ENCODE measurements around the gene HIVEP1.
"Not testable (repeated sequence)": the region's sequence is repeated elsewhere in the genome, so short reads cannot be mapped to it uniquely, and the experiment has no call there.

The HIVEP1 gene

DNA sequence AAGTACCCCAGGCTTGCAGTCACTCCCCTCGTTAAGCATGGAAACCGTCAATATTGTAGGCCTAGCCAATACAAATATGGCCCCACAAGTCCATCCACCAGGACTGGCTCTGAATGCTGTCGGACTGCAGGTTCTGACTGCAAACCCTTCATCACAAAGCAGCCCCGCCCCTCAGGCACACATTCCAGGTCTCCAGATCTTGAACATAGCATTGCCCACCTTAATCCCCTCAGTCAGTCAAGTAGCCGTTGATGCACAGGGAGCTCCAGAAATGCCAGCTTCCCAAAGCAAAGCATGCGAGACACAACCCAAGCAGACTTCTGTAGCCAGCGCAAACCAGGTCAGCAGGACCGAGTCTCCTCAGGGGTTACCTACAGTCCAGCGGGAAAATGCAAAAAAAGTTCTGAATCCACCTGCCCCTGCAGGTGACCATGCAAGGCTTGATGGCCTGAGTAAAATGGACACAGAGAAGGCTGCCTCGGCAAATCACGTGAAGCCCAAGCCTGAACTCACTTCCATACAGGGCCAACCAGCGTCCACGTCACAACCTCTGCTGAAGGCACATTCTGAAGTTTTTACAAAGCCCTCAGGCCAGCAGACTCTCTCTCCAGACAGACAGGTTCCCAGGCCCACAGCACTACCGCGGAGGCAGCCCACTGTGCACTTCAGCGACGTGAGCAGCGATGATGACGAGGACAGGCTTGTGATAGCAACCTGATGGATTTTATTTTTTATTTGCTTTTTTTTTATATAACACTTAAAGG, 151.8 kb downstream of the HIVEP1 start:
- DNase-seq: no peak

DNA sequence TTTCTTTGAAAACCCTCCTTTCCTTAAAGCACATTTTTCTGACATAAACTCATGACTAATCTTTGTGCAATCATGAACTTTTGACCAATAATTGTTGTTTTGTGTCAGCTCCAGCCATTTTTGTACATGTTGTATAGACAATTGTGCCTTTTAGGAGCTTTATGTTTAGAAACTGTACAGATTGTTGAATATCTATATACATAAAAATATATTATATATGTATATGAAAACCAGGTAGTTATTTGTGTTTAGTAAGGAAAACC, 152.3 kb downstream of the HIVEP1 start:
- DNase-seq: no peak

DNA sequence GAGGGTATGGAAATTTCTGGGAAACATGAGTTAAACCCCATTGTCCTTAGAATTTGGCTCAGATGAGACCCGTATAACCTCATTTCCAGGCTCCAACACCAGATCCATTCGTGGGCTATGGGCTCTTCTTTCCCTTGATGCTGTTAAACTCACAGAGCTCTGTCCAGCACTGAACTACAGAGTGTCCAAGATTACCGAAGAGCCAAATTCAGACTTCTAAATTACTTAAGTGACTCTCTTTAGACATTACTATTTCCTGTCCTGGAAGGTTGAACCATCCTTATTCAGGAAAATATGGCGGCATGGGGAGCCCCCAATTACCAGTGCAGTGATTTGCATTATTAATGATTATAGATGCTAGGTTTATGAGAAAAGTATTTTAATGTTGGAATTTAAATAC, 153.2 kb downstream of the HIVEP1 start:
- no peak for DNase-seq

DNA sequence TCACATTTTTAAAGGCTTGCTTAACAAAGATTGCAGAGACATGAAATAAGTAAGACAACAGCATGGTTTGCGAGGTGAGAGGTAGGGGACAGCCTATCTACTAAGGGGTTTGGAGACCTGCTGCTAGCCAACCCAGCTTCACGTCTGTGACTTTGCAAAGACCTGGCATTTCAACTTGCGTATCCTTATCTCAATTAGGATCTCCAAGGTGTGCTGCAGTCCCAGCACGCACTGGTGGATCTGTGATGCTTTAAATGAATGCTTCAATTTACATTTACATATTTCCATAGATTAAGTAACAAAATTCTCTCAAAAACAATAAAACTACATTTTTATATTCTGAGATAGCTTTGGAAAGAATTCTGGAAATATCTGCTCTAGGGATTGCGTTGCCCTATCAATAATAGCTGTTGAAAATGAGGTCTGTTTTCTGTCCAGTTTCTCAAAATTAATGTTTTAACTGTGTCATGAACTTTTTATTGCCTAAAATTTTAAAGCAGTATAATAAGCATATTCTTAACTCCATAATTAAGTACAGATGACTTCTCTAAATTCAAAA, 153.7 kb downstream of the HIVEP1 start:
- DNase-seq: no peak

DNA sequence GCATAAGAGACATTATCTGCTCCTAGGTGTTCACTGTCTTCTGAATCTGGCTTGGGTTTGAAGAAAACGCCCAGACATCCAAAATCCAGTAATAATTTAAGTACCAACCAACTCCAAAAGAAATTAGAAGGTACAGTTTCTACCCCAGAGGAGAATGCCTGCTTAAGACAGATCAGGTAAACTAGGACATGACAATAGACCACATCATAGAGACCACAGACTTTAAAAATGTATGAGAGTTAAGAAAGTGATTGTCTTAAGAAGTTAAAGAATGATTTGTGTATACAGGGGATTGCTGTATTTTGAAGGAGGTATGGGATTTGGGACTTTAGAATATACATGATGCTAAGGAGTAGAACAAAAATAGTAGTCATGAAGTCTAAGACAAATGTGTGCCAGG, 157.3 kb downstream of the HIVEP1 start:
- no peak for DNase-seq

DNA sequence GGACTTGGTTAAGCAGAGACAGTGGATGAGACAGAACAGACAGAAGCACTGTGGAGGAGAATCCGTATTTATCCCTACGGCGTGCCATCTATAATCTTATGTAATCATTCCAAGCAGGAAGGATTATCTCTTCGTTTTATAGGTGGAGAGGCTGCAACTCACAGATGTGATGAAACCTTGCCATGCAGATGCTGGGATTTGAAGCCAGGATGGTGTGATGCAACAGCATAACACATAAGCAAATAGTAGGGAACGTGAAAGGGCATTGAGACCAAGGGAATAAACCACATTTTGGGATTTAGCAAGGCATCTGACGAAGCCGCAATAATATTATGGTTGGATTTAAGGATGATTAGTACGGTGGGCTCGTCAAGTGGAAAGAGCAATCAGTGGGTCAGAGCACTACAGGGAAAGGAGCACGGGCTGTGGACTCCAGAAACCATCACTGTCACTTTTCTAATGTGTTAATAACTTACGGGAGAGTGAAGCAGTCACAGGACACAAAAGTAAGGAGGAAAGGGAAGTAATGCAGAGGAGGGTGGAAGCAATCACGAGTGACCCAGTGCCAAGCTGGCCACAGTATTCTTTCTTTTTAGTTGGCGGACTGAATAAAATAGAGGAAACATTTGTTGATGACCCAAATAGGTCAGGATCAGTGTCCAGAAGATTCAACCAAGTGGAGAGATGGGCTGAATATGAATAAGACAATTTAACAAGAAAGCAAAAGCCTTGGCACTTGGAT, 158.4 kb downstream of the HIVEP1 start:
- no peak for DNase-seq

DNA sequence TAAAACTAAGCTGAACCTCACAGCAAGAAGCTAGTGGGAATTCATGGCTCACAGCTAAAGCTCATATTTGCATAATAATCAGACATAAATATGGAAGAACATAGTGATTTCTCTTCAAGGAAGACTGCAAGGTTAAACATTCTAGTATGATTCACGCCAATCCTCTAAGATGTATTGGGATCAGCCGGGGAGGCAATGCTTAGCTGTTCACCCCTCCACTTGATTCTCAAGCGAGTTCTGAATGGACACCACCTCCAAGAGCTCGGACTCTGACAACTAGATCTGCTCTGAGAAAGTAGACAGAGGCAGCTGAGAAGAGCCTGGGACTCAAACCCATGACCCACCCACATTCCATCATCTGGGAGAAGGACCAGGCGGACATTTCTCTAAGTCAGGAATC, 159.6 kb downstream of the HIVEP1 start:
- DNase-seq: no peak

DNA sequence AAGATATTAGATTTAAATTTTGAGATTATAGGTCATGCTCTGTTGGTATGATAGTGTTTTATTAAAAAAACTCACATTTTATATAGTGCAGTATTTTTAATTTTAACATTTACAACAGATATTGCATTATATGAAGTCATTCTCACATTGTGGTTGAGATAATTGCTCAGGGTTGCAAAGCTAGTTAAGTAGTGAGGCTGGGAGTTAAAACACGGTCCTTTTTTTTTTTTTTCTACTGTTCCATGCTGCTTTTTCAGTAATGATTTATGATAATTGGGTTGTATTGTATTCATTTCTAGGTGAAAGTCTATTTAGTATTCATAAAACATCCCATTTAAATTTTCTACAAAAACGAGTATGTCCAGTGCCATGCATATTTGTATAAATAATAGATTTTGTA, 160.5 kb downstream of the HIVEP1 start:
- no peak for DNase-seq

DNA sequence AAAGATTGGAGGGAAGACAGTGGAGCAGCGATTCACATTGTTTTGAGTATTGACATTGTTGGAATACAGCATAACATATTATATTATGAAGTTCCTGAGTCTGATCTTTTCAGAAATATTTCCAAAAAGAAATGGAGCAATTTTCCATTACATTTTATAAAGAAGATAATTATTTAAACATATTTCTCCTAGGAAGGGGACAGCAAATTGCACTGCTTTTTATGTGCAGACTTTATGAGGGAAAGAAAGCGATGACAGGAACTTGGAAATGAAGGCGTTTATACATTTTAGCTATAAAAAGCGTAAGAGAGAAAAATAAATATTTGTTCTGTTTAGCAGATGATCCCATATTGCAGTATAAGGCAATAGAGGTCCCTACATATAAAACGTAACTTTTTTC, 161.1 kb downstream of the HIVEP1 start:
- no peak for DNase-seq

DNA sequence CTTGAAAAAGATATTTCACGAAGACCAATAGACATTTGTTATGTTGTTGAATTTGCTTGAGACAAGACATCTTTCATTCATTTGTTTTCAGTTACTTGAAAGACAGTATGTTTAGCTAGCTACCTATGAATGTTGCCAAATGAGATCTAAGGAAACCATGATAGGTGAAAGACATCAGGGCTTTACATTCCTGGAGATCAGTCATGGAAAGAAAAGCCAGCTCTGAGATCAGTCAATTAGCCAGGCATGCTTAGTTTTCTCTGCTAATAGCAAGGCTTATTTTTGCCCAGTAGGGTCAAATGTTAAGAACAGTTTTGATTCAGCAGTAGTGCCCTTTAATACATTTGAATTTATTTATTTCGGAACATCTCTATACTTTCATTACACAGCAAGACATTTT, 161.5 kb downstream of the HIVEP1 start:
- no peak for DNase-seq

DNA sequence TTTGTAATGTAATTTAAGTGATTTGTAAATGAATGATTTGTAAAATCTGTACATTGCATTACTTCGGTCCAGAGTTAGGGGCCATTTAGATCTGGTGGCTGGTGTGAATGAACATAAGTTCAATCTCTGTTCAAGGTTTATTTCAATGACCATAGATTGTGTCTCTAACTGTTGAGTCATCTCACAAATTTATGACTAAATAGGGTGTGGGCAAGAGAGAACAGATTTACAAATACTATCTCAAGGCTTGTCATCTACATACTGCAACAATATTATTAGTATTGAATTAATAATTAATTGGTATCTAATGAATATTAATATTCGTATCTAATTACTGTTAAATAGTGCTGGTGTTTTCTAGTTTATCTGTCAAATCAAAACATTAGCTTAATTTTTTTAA, 162.8 kb downstream of the HIVEP1 start:
- DNase-seq: no peak

DNA sequence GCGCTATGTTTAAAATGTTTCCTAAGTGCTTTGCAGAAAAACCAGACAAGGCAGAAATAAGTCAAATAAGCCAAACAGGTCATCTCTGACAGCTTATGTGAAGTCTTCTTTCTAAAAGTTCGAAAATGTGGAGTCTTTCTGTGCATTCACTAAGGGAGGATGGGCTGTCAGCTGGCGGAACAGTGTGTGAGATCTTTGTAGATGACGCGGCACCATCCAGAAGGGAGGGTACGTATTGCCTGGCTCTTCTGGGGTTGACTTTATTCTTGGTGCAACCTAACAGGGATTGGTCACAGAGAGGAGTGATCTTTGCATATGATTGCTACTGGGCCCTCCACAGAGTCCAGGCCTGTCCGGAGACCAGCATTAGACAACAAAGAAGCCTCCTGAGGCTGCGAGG, 163.5 kb downstream of the HIVEP1 start:
- DNase-seq: no peak

DNA sequence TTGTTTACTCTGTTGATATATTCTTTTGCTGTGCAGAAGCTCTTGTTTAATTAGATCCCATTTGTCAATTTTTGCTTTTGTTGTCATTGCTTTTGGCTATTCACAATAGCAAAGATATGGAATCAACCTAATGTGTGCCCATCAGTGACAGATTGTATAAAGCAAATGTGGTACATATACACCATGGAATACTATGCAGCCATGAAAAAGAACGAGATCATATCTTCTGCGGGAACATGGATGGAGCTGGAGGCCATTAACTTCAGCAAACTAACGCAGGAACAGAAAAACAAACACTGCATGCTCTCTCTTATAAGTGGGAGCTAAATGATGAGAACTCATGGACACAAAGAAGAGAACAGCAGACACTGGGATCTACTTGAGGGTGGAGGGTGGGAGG, 164.7 kb downstream of the HIVEP1 start:
- not testable (repeated sequence) for DNase-seq

DNA sequence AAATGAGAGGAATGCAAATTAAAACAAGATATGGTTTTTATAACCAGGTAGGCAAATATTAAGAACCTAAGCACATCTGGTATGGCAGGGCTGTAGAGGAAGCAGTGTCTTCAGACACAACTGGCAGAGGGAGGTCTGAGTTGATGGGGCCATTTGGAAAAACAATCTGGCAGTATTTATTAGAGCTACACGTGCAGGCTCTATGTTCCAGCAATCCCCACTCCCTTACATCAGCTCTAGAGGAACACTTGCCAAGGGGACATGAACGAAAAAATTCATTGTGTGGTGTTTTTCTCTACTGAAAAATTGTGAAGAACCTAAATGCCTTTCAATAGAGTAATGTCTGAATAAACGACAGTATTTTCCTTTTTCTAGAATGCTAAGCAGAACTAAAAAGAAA, 166.4 kb downstream of the HIVEP1 start:
- DNase-seq: no peak

DNA sequence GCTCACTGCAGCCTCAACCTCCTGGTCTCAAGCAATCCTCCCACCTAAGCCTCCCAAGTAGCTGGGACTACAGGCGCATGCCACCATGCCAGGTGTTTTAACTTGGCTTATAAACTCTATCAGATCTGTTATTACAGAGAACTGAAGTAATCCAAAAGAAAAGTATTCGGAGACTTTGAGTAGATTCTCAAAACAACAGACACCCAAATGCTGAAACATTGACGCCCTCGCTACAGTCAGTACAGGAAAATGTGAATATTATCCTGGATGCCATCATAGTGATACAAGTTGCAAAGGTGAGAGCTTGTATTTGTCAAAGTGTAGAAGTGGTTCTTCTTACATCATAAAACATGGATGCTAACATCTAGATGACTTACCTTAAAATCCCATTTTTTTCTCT, 169.4 kb downstream of the HIVEP1 start:
- no peak for DNase-seq

DNA sequence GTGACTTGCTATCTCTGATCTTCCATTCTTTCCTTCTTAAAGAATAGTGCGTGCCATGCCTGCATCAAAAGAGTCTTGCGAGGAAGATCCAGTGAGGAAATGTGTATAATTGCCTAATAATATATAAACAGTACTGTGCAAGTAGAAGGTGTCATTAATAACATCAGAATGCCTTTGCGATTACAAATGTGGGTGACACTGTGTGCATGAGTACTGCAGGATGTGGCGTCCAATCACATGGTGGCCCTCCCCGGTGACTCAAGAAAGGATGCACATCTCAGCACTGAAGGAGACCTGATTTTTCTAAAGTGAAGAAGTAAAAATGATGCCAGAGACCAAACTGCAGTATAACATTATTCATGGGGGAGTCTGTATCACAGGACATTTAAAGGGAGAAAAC, 170.6 kb downstream of the HIVEP1 start:
- DNase-seq: no peak

DNA sequence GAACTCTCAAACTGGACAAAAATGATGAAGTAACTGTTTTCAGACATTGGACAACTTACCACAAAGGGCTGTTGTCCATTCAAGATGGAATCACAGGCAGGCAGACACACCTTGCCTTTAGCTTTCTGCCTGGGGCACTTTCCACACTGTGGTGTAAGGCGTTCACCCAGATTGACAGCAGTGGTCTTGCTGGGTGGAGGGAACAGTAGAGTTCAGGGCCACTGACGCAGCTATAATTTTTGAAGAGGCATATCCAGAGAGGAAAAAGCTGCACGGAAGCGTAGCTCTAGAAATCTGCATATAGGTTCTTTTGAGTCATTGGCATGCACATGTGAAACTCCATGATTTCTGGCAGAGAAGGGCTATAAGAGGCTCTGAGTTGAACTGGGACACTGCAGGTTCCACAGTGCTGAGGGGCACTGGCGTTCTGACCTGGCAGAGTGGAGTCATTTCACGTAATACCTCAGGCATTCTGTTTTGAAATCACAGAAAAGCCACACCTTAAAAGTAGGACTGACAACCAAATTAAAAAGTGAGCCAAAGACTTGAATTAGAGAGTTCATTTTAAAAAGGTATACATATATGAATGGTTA, 173.1 kb downstream of the HIVEP1 start:
- DNase-seq: no peak

DNA sequence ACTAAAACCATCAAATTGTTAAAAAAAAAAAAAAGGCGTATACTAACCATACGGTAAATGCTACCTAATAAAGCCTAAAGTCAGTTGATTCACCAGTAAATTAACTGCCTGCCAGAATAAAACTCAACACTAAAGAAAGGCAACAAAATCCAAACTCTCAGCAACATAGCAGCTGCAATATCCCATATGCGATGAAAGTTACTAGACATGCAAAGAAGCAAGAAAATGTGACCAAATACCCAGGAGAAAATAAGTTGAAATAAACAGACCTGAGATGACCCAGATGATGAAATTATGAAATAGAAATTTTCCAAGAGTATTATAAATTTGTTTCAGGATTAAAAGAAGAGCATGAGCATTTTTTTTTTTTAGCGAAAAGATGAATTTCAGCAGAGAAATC, 174.4 kb downstream of the HIVEP1 start:
- DNase-seq: no peak

DNA sequence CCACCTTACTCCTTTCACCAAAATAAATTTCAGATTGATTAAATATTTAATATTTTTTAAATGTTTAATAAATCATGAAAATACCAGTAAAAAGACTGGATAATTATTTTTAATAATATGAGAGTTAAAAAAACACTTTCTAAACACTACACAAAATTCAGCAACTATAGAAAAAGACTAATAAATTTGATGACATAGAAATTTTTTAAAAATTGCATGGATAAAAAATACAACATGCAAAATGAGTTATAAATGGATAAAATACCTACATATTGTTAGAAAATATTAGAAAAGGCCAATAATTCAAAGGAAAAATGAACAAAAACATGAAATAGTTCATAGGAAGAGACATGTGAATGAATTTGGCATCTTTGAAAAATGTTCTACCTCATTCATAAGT, 177.0 kb downstream of the HIVEP1 start:
- no peak for DNase-seq

DNA sequence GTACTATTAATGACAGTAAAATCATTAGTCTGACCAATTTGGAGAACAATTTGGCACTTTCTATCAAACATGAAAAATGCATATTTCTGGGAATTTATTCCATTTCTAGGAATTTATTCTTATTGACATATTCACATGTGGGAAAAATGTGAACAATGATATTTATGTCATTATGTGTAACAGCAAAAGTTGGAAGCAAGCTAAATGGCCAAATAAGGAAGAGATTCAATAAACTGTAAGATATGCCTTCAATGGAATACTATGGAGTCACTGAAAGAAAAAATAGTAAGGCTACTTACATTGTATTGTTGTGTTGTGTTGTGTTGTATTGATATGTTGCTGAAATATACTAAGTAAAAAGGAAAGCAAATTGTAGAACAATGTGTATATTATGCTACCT, 177.5 kb downstream of the HIVEP1 start:
- no peak for DNase-seq

DNA sequence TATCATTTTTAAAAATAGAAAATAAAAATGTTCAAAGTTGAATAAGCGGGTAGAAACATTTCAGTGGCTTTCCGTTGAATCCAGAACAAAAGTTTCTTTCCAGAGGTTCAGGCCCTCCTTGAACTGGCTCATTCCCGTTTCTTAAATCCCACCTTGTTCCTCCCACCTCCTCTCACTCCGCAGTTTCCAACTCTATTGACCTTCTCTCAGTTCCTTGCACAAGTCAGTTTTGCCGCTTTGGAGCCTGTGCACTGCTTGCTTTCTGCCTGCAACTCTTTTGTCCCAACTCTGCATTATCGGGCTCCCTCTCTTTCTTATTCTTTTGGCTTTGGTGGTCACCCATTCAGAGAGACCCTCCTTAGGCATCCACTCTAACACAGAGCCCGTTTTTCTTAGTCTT, 178.1 kb downstream of the HIVEP1 start:
- DNase-seq: no peak

DNA sequence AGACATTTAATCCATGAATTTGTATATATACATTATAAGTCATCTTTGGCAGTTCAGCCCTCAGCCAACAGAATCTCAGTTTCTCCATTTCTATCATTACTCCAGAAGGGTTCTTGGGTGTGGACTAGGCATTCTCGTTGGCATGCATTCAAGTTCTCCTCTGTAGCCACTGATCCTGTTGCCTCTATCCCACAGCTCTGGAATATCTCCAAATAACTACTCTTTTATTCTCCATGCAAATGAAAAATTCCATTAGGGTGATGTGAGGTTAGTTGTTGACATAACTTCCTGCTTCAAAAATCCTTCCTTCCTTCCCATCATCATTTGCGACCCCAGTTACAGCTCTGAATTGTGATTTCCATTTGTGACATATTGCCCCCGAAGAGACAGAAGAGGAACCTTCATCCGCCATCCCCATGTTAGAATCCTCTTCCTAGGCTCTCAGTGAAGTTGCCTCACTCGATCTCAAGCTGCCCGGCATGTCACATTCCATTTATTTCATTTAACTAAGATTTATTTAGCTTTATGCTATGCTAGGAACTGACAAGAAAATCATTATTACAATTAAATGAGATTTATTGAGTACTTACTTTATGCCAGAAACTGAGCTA, 184.3 kb downstream of the HIVEP1 start:
- no peak for DNase-seq

DNA sequence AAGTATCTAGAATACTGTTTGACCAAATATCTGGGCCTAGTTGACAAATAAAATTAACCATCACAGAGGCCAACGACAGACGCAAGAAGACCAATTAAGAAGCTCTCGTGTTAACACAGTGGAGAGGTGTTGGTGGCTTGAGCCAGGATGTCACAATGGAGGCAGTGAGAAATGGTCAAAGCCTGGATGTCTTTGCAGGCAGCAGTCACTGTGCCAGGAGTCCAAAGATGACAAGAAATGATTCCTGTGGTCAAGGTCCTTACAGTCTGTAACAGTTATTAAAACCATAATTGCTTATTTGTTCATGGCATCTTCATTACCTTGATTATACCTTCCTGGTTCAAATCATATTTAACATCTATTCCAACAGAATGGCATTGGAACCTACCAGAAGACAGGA, 186.7 kb downstream of the HIVEP1 start:
- no peak for DNase-seq

DNA sequence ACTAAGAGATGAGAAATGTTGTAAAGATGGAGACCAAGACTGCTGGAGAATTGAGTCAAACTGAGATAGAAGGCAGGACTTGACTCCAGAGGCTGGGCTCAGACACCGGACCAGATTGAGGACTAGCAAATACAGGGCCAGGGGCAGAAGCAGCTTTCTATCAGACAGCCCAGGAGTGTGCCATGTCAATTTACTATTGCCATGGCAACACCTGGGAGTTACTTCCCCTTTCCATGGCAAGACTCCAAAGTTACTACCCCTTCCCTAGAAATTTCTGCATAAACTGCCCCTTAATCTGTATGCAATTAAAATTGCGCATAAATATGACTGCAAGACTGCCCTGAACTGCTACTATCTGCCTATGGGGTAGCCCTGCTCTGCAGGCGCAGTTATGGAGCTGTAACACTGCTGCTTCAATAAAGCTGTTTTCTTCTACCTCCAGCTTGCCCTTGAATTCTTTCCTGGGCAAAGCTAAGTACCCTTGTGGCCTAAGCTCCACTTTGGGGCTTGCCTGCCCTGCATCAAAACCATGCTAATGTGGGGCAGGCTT, 188.0 kb downstream of the HIVEP1 start:
- DNase-seq: no peak
